Kidney (tissue), 14 donors: ENCODE results near the gene ZBTB40. TPM values are rescaled to one million over a fixed set of nuclear protein-coding genes. Genes with fewer than 3 reads are reported as not detected.

Source experiments
- DNase-seq, 5 donors: peaks; one replicate each; pipeline ENCODE4 v3.0.0-alpha.2; 2013 to 2020
- FAIRE-seq: peaks from 2 replicates; lab custom pipeline; 2012; peaks lifted over from hg19 to GRCh38; lab: Jason Lieb, UNC
- H3K27ac ChIP-seq, 2 donors: one replicate each; pipeline ENCODE4 v1.7.0; 2013; ENCODE audit warnings: low read depth in 2 of 2, low read length in 2 of 2, inconsistent platforms in 1 of 2
- H3K27me3 ChIP-seq: one replicate; pipeline ENCODE4 v1.7.1; 2013; ENCODE audit warnings: low read length, inconsistent platforms; ENCODE audit not compliant: control insufficient read depth, insufficient read depth
- H3K36me3 ChIP-seq, 3 donors: one replicate each; pipeline versions ENCODE4 v1.7.0 to v1.7.1; 2013; ENCODE audit warnings: low read length in 3 of 3, control low read depth in 1 of 3, inconsistent platforms in 1 of 3; ENCODE audit not compliant: insufficient read depth in 3 of 3, control insufficient read depth in 2 of 3
- H3K4me1 ChIP-seq, 3 donors: one replicate each; pipeline versions ENCODE4 v1.7.0 to v1.7.1; 2013; ENCODE audit warnings: low read length in 3 of 3, inconsistent platforms in 1 of 3, low read depth in 1 of 3; ENCODE audit not compliant: control insufficient read depth in 2 of 3, insufficient read depth in 2 of 3
- H3K4me3 ChIP-seq, 3 donors: one replicate each; pipeline versions ENCODE4 v1.7.0 to v1.8.1; 2013; ENCODE audit warnings: low read length in 3 of 3, control low read depth in 1 of 3, inconsistent platforms in 1 of 3
- H3K9ac ChIP-seq, 3 donors: one replicate each; pipeline versions ENCODE4 v1.7.0 to v1.7.1; 2013; ENCODE audit warnings: low read length in 3 of 3, control low read depth in 1 of 3, inconsistent platforms in 1 of 3
- H3K9me3 ChIP-seq, 3 donors: one replicate each; pipeline versions ENCODE4 v1.7.0 to v1.7.1; 2013; ENCODE audit warnings: low read length in 3 of 3, control low read depth in 1 of 3, inconsistent platforms in 1 of 3; ENCODE audit not compliant: control insufficient read depth in 2 of 3, insufficient read depth in 1 of 3
- intact Hi-C: fragments of 100-400 bp; cut with DNase I; formaldehyde crosslinking; loops from one replicate; pipeline ENCODE4 v1.11.1; 2022
- polyA plus RNA-seq: library from polyadenylated mRNA; stranded (reverse); fragments of 350-450 nt; fragmentation: Illumina TruSeq; extraction: RNeasy Lipid Tissue Mini Kit (QIAGEN cat#74804); gene quantifications from one replicate; pipeline ENCODE4 v1.2.3, GENCODE V29; 2014; ENCODE audit warnings: low read depth, low replicate concordance; ENCODE audit not compliant: insufficient read depth
- total RNA-seq: library from RNA; stranded (reverse); fragmentation: NEBNext Ultra II Directional; extraction: Animal tissue kit (Norgen Biotek cat#: 25700); gene quantifications from one replicate; pipeline ENCODE4 v1.2.1, GENCODE V29; 2021
- TF ChIP-seq, protein P1 (sequence below): IDR thresholded peaks from 3 replicates; pipeline ENCODE4 v1.5.1; 2012; ENCODE audit warnings: mild to moderate bottlenecking, moderate library complexity, borderline replicate concordance; ENCODE audit not compliant: insufficient read depth; ENCODE audit errors: extremely low read depth
- donor health status: control.
- donor health status: control.
- donor health status: control.
- donor health status: control.
- donor health status: control.
- donor health status: DM: yes; HTN: yes; CAD: no.
- donor health status: Normal renal cell carcinoma (clear cell type).

The ZBTB40 gene
- total and polyA plus RNA-seq, 2 donors from 2014 or later, result 4.3 to 17.4 TPM

DNA sequence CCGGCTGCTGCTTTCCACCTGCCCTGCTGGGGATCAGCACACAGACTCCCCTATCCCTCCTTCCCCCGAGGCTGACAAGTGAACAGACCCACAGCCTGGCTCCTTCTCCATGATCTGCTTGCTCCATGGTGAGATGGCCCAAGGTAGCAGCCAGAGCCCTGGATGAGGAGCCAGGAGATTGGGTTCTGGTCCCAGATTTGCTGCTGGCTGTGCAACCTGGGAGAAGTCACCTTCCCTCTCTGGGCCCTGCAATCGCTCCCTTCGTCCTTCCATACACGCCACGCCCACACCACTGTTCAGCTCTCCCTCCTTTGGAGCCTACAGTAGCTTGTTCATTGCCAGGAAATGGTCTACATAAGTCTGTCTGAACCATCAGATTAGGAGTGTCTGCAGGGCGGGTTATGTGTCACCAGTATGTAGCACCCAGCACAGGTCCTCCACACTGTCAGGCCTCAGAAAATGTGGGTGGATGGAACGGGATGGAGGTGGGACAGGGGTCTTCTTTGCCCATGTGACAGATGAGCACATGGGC lies 102.4 kb downstream of the ZBTB40 start:
- no peaks in the 10 kb centered on the region for H3K4me1 ChIP-seq
- DNase-seq (no peak), FAIRE-seq (no peak)
- peaks cover 2% of the 10 kb centered on the region for H3K27me3 ChIP-seq
- no peak overlapping the region for H3K9ac ChIP-seq
- no peaks in the 10 kb centered on the region for H3K36me3 ChIP-seq
- H3K27ac ChIP-seq, result no peak overlapping the region
- intact Hi-C loops, result no loop called here
- no peak overlapping the region for H3K4me3 ChIP-seq
- H3K9me3 ChIP-seq, result no peaks in the 10 kb centered on the region
- TF ChIP-seq, protein P1, sequence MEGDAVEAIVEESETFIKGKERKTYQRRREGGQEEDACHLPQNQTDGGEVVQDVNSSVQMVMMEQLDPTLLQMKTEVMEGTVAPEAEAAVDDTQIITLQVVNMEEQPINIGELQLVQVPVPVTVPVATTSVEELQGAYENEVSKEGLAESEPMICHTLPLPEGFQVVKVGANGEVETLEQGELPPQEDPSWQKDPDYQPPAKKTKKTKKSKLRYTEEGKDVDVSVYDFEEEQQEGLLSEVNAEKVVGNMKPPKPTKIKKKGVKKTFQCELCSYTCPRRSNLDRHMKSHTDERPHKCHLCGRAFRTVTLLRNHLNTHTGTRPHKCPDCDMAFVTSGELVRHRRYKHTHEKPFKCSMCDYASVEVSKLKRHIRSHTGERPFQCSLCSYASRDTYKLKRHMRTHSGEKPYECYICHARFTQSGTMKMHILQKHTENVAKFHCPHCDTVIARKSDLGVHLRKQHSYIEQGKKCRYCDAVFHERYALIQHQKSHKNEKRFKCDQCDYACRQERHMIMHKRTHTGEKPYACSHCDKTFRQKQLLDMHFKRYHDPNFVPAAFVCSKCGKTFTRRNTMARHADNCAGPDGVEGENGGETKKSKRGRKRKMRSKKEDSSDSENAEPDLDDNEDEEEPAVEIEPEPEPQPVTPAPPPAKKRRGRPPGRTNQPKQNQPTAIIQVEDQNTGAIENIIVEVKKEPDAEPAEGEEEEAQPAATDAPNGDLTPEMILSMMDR, result no peak

- H3K27ac ChIP-seq, result no peak overlapping the region
- TF ChIP-seq, protein P1, result no peak
- peaks cover 4% of the 10 kb centered on the region for H3K27me3 ChIP-seq
- intact Hi-C loops, result no loop called here
- H3K9me3 ChIP-seq, result no peaks in the 10 kb centered on the region
- no peaks in the 10 kb centered on the region for H3K36me3 ChIP-seq
- H3K4me1 ChIP-seq, result no peaks in the 10 kb centered on the region
- DNase-seq, result peak in 1 of 5 donors; percentile 21
- H3K9ac ChIP-seq, result no peak overlapping the region
- FAIRE-seq, result no peak
- H3K4me3 ChIP-seq, result no peak overlapping the region
Measured at GRCh38 chr1:22555371-22555656, 103.7 kb downstream of the ZBTB40 start.

DNA sequence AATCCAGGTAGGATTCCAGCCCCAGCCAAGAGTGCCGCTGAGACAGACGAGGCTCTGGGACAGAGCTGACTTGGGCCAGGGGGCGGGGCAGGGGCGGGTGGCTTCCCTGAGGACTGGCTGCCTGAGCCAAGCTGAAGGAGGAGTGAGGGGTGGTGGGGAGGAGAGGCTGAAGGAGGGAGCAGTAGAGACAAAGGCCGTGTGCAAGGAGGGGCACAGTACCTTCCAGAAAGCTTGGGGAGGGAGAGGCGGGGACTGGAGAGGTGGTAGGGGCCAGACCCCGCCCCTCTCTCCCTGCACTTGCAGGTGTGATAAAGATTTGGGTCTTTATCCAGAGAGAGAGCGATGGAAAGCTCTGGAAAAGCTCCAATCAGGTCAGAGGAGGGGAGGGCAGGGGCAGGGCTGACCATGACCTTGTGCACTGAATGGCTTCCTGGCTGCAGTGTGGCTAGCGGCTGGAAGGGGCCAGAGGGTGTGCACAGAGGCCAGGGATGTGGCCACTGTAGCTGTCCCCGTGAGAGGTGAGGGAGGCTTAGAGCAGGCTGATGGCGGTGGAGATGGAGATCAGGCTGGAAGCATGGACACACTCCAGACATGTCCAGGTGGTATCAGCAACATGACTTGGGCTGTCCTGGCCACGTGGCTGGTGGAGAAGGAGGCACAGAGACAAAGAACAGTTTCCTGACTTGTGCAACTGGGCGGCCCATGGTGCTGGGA lies 104.9 kb downstream of the ZBTB40 start:
- Histone ChIP-seq H3K9ac (no peak overlapping the region), H3K27me3 (peaks cover 4% of the 10 kb centered on the region), H3K36me3 (no peaks in the 10 kb centered on the region), H3K4me1 (no peaks in the 10 kb centered on the region), H3K4me3 (no peak overlapping the region), H3K9me3 (no peaks in the 10 kb centered on the region), H3K27ac (no peak overlapping the region)
- TF ChIP-seq, protein P1, result no peak
- intact Hi-C loops, result no loop called here
- no peak for FAIRE-seq
- no peak for DNase-seq
